ENCODE data around the gene FYCO1.

Gene FYCO1

GRCh38 chr3:45959201-45959600 is 36.4 kb downstream of the FYCO1 start:
- no peak for DNase-seq

DNA sequence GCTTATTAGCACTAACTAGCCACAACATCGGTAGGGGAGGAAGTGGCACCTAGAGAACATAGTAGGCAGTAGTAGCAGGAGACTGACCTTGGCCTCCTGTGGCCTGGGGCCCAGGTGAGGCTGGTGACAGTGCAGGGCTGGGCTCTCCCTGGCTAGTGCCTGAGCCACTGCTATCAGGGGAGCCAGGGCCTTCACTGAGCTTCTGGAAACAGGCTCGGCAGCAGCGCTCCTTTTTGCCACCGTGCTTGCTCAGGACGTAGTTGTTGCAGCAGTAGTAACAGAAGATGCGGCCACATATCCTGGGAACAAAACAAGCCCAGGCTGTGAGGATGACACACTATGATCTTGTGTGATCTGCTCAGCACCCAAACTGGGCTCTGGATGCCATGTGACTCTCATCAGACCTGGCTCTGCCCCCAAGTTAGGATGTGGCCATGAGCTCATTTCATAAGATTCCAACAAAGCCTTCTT is 37.3 kb downstream of the FYCO1 start:
- no peak for DNase-seq

DNA sequence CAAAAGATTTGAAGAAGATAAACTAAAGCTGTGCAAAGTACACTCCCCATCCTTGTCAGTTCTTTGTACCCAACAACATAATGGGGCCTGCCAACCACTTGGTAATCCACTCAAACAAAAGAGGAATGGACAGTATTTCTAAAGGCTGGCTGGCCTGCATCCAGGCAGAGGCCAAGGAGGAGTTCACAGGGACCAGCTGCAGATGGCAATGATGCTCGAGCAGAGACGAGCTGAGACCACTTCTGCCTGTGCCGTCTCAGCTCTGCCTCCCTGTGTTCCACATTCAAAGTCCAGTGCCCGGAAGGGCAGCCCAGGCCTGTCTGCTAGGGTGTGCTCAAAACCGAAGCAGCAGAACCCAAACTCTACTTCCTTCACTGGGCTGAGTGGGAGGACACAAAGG is 38.0 kb downstream of the FYCO1 start:
- DNase-seq = no peak

- DNase-seq = no peak
Measured at GRCh38 chr3:45955706-45956105, 39.9 kb downstream of the FYCO1 start.

- DNase-seq = no peak
Measured at GRCh38 chr3:45955017-45955647, 40.5 kb downstream of the FYCO1 start.

DNA sequence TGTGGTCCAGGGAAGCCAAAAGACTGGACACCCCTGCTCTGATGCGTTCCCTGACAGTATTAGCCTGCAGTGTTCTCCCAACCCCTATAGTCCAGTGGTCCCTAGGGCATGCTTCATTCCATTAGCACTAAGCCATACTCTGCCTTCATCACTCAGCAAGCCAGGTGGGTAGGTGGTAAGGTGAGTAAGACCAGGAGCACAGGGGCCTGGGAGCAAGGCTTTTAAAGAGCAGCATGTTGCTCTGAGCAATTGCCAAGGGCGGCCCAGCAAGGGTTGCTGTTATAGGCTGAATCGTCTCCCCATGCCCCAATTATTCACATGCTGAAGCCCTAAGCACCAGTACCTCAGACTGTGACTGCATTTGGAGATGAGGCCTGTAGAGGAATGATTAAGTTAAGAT is 41.3 kb downstream of the FYCO1 start:
- no peak for DNase-seq

GRCh38 chr3:45953536-45953935 is 42.1 kb downstream of the FYCO1 start:
- DNase-seq = no peak

DNA sequence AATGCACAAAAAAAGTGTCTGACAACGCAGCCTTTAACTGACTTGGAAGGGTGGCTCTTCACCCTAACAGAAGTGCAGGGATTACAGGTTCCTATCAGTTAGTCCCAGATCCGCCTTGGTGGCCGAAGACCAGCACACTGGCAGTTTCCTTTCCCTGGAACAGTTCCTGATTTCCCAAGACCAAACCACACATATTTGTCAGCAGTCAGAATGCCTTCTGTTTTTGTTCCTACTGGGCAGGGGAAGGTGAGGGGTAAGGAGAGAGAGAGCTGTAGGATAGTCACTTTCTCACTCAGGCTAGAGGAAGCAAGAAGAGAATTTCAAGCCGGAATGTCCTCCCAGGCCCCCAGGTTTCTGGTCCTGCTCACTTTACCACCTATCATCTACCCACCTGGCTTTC is 43.2 kb downstream of the FYCO1 start:
- DNase-seq = no peak

DNA sequence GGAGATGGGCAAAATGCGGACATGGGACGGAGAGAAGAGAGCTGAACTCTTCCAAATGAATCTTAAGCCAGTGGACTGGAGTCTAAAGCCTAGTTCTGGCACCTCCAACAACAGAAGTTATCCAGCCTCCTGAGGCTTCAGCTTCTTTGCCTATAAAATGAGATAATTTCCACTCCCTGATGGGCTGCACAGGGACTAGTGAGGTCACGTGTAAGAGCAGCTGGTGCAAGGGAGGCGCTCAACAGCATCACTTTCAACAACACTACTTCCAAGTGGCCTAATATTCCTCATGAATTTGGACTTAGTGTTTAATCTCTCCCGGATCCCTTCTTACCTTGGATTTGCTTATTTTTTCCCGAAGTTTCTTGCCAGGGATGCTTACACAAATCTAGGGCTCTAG is 43.7 kb downstream of the FYCO1 start:
- DNase-seq = no peak

- peak; percentile 20 for DNase-seq
Measured at GRCh38 chr3:45950686-45951600, 44.7 kb downstream of the FYCO1 start.

GRCh38 chr3:45950131-45950530 is 45.5 kb downstream of the FYCO1 start:
- no peak for DNase-seq

GRCh38 chr3:45949432-45949831 is 46.2 kb downstream of the FYCO1 start:
- no peak for DNase-seq

GRCh38 chr3:45948881-45949280 is 46.7 kb downstream of the FYCO1 start:
- no peak for DNase-seq

DNA sequence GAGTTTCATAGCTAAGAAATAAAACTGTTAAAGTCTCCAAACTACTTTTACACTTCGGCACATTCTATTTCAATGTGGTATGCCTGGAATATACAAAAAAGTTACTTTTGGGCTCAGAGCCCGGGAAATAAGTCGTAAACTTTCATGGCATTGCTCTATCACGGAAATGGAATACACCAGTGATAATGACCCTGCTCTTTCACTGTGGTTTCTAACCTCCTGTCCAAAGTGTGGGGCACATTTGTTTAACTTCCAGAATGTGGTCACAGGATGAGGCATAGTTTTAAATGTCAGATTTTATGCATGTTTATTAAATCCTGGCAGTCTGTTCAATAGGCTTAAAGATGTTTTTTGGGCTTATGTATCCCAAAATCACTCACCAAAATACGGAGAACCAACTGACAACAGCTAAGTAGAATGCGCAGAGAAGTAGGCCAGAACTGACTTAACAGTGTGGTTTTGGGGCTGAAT is 47.3 kb downstream of the FYCO1 start:
- no peak for DNase-seq

GRCh38 chr3:45947361-45947760 is 48.3 kb downstream of the FYCO1 start:
- DNase-seq = no peak

- no peak for DNase-seq
Measured at GRCh38 chr3:45946875-45947274, 48.7 kb downstream of the FYCO1 start.

- DNase-seq = no peak
Measured at GRCh38 chr3:45946307-45946706, 49.3 kb downstream of the FYCO1 start.

GRCh38 chr3:45944830-45945620 is 50.6 kb downstream of the FYCO1 start:
- no peak for DNase-seq

DNA sequence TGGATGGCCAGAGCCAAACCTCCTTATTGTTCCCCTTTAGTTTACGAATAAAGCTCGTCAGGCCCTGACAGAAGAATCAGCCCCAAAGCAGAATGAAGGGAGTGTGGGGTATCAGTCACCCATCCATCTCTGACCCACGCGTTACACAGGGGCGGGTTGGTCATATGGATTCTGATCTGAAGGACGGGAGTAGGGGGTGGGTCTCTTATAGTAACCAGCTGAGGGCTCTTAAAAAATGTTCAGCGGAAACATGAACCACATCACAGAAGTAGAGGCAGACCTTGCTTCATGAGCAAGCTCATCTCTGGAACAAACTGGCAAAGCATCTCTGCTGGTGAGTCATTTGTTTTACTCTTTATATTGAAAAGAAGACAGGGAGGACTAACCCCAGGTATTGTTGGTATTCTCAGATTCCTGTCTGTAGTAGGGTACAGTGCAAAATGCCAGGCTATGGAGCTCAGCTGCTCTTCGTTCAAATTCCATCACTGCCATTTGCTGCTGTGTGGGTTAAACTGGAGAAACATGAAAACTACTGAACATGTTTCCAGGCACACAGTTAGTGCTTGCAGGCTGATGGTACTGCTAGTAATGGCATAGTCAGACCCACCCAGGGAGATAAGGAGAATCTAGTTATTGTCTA is 52.3 kb downstream of the FYCO1 start, which contains the start of gene CXCR6:
Gene CXCR6 (plus strand): TSS at position 258 of the 640 bp plus-strand sequence. CDS start 3,018 bp downstream, outside the sequence.
- DNase-seq = peak; percentile 23

DNA sequence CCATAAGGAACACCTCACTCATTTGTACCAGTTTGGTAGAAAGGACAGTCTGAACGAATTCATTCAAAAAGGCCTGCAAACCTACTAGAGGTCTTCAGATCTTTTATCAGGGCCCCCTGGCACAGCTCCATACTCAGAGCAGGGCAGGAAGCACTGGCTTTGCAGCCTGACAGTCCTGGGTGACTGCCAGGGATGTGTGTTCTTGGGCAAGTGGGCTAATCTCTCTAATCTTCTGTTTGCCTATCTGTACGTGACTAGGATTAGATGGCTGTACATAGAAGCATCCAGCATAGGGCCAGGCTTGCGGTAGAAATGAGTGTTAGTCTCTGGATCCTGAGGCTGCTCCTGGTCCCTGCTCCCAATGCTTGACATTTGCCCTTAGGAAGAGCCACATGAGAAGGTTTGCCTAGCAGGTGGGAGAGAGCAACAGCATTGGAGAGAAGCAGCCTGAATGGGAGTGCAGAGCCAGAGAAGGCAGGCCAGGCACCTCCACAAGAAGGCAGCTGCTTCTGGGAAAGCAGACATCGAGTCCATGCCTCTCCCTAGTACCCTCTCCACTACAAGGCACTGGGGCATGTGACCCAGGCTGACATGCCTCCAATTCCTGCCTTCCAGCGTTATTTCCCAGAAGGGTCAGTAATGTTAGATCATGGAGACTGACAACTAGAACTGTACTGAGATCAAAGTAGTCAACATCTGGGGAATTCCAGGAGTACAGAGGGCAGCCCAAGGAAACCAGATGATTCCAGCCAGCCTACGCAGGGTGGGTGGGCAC is 53.4 kb downstream of the FYCO1 start:
- no peak for DNase-seq

DNA sequence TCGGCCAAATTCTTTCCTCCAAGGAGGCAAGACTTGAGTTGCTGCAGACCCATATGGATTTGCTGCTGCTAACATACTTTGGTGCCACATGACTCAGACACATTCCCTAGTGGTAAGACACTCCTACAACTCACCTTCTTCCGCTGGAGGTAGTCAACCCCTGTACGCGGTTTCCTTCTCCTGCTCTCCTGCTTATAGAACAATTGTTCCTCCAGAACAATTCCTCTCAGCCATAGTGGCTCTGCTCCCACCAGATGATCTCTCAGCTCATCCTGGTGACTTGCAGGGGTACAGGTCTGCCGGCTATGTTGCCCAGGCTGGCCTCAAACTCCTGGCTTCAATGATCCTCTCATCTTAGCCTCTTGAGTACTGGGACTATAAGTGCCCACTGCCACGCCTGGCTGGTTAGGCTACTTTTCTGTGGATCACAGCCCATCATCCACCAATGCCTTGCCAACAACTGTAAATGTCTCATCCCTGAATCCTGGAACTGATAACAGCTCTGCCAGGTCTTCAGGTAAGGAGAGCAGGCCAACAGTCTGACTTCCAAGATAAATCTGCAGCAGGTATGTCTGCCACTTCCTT is 54.8 kb downstream of the FYCO1 start:
- no peak for DNase-seq

All from effector CD4-positive, alpha-beta T cell (primary cell).